COLO829 (cell line): ENCODE results near the gene ZNF215.
"Not testable (repeated sequence)": the region's sequence is repeated elsewhere in the genome, so short reads cannot be mapped to it uniquely, and the experiment has no call there.

ENCODE experiments used
- DNase-seq: peaks from one replicate; pipeline ENCODE4 v3.0.0; 2012; ENCODE audit warnings: low spot score

The ZNF215 gene

GRCh38 chr11:6926208-6927029, at the start of gene ZNF215:
Gene ZNF215 (plus strand): TSS chr11:6926426. CDS start chr11:6932273, 5,847 bp downstream.
- peak; percentile 50 for DNase-seq

- DNase-seq: no peak
Measured at GRCh38 chr11:6876914-6877313, 49.3 kb upstream of the ZNF215 start.

- DNase-seq: no peak
Measured at GRCh38 chr11:6882751-6883150, 43.5 kb upstream of the ZNF215 start.

- not testable (repeated sequence) for DNase-seq
Measured at GRCh38 chr11:6887711-6888110, 38.5 kb upstream of the ZNF215 start.

- no peak for DNase-seq
Measured at GRCh38 chr11:6888830-6889229, 37.4 kb upstream of the ZNF215 start.

- DNase-seq: no peak
Measured at GRCh38 chr11:6889835-6890234, 36.4 kb upstream of the ZNF215 start.

GRCh38 chr11:6892400-6892799, 33.8 kb upstream of the ZNF215 start, which contains the start of gene OR2D2:
Gene OR2D2 (minus strand): TSS chr11:6892500. CDS start chr11:6892500, 0 bp downstream.
- no peak for DNase-seq

- DNase-seq: no peak
Measured at GRCh38 chr11:6894097-6894496, 32.1 kb upstream of the ZNF215 start.

- no peak for DNase-seq
Measured at GRCh38 chr11:6895010-6895409, 31.2 kb upstream of the ZNF215 start.

GRCh38 chr11:6898911-6899310, 27.3 kb upstream of the ZNF215 start:
- no peak for DNase-seq

- no peak for DNase-seq
Measured at GRCh38 chr11:6900327-6900999, 25.8 kb upstream of the ZNF215 start.

GRCh38 chr11:6904804-6905203, 21.4 kb upstream of the ZNF215 start:
- DNase-seq: not testable (repeated sequence)

- no peak for DNase-seq
Measured at GRCh38 chr11:6911378-6911777, 14.8 kb upstream of the ZNF215 start.

- peak; percentile 8 for DNase-seq
Measured at GRCh38 chr11:6911948-6912347, 14.3 kb upstream of the ZNF215 start.

- no peak for DNase-seq
Measured at GRCh38 chr11:6919698-6920097, 6.5 kb upstream of the ZNF215 start.

GRCh38 chr11:6920702-6921101, 5.5 kb upstream of the ZNF215 start, which contains the start of gene OR2D3:
Gene OR2D3 (plus strand): TSS chr11:6921002. CDS start chr11:6921002, 0 bp downstream.
- DNase-seq: no peak

GRCh38 chr11:6925007-6925577, 1.1 kb upstream of the ZNF215 start:
- no peak for DNase-seq

- DNase-seq: no peak
Measured at GRCh38 chr11:6925636-6926207, 504 bp upstream of the ZNF215 start.

GRCh38 chr11:6927030-6927617, 898 bp downstream of the ZNF215 start:
- no peak for DNase-seq

GRCh38 chr11:6928916-6929315, 2.7 kb downstream of the ZNF215 start:
- DNase-seq: no peak

GRCh38 chr11:6931146-6931713, 5.0 kb downstream of the ZNF215 start:
- no peak for DNase-seq

GRCh38 chr11:6932145-6932544, 5.9 kb downstream of the ZNF215 start:
- no peak for DNase-seq
